NOMO-1 (cell line): Measurements from ENCODE around the gene OMA1.

Source experiments
- DNase-seq, 2 experiments: peaks; one replicate each; lab custom pipeline; 2025; ENCODE audit not compliant: unreplicated experiment in 2 of 2; lab: John Stamatoyannopoulos, UW

OMA1 gene

GRCh38 chr1:58465825-58466629 lies 80.5 kb downstream of the OMA1 start:
- no peak for DNase-seq

- no peak for DNase-seq
Measured at GRCh38 chr1:58465176-58465575, 81.3 kb downstream of the OMA1 start.

DNA sequence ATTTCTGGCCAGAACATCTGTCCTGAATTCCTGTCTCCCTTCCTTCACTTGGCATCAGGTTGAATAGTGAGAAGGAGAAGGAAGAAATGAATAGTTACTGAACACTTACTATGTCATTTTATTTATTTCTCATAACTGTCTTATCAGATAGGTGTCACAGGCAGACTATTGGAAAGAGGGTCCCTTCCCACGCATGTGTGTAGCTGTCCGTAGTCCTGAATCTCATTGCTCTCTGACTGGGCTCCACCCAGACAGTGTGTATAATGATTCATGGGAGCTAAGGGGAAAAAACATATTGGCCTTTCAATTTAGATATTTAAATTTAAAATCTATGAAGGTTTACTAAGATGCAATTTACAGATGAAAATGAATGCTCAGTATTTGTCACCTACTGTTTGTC lies 86.1 kb downstream of the OMA1 start:
- no peak for DNase-seq

DNA sequence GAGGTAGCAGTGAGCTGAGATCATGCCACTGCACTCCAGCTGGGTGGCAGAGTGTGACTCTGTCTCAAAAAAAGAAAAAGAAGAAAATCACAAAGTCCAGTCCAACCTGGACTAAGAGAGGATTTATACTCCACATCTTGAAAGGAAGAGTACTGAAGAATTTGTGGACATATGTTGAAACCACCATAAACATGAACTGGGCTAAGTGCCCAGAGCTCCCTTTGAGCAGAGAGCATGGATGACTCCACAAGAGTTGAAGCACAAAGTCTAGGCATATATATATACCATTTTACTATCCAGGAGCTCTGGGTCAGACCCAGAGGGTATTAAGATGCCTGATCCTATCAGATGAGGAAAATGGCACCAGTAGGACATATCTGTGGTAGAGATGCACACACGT lies 86.6 kb downstream of the OMA1 start:
- no peak for DNase-seq

DNA sequence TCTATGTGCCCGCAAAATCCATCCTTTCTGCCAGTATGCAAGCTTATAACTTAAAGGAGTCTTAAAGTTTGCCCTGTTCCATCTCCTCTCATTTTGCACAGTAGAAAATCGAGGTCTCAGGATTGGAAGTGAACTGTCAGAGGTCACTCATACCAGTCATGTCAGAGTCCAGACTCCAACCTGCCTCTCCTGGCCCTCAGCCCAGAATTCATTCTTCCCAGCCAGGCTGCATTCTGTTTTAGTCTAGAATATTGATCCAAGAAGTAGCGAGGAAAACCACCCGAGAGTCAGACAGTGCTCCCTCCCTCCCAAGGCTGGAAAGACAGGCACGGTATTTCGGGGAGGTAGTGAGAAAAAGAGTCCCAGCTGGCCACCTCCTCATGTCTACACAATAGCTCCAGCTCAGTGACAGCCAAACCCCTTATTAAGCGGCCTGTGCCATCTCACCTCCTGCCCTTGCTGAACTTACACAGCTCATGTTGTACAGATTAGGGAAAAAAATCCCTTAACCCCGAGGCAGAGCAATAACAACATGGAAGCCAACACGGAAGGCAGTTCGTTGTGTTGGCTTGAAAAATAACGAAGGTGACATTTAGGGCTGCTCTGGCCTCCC lies 89.4 kb downstream of the OMA1 start:
- no peak for DNase-seq

- DNase-seq = no peak
Measured at GRCh38 chr1:58456470-58456869, 90.1 kb downstream of the OMA1 start.

DNA sequence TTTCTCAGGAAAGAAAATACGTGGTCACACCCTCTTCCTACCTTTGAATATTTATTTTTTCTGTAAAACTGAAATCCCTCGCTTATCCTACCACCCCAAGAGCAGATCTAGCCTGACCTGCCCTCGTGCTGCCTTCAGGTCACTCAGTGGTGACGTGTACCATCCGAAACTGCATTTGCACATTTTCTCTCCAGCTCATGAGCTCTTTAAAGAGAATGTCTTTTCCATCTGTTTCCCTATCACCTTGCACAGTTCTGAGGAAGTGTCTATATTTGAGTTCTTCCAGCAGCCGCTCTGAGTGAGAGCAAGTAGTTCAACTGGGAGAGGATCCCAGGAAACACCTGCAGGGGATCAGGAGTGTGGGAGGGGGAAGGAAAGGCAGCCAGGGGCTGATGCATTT lies 91.7 kb downstream of the OMA1 start:
- DNase-seq = no peak

GRCh38 chr1:58454385-58454784 lies 92.1 kb downstream of the OMA1 start:
- DNase-seq = no peak

GRCh38 chr1:58451560-58452191 lies 94.8 kb downstream of the OMA1 start:
- DNase-seq = no peak

DNA sequence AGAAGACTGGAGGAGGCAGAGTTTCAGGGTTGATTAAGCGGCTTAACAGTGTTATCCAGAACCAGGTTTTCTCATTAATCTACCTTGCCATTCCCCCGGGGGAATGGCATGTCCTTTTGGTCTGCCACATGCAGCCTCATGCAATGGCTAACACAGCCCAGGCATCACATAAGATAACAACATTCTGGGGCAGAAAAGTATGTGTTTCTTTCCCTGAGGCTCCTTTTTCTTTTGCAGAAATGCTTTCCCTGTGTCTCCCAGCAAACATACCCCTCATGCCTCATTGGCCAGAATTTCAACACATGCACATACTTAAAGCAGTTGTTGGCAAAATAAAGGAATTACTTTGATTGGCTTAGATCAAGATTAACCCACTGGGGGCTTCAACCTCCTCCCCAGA lies 98.6 kb downstream of the OMA1 start:
- no peak for DNase-seq

DNA sequence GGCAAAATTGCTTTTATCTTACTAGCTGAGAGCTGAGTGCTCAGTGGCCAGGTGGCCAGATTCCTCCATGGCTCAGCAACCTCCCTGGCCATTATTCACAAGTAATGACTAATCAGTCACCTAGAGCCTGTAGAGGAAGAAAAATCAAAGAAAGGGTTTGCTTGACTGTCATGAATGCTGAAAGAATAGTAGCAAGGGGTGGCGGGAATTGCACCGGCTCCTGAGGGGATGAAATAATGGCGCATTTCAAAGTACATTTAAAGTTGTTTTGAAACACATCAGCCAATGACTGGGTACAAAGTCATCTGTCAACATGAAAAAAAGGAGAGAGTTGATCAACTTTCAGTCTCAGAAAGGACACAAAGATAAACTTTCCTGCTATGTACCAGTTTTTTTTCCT lies 99.5 kb downstream of the OMA1 start:
- DNase-seq = no peak

GRCh38 chr1:58446368-58446767 lies 100.2 kb downstream of the OMA1 start:
- DNase-seq = no peak

DNA sequence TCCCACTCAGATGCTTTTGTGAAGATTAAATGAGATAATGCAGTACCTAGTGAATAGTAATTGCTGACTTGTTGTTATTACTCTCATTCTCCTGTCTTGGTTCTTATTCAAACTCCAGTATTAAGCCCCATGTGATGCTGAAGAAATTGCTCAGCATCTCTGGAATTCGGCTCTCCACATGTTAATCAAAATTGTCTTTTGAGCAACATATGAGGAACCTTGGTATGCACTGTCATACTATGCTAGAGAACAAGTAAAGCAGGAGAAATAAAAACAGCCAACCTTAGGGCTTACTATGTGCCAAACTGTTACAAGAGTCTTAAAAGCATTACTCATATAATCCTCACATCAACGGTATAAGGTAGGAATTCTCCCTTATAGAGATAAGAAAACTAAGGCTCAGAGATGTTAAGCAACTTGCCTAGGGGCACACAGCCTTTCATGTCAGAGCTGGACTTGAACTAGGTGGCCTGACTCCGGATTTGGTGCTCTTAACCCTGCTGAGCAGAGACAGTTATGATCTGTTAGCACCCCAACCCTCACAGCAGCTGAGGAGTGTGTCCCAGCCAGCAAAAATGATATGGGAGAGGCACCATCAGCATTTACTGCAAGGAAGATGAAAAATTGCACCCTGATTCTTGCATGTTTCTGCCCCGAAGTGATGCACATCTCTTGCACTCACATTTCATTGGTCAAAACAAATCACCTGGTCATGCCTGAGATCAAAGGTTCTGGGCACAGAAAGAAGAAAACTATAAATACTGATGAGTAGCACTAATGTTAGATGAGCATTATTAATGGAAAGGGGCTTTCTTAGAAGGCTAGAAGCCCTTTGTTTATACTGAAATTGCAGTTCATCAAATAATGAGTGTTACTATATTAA lies 102.3 kb downstream of the OMA1 start:
- no peak for DNase-seq

DNA sequence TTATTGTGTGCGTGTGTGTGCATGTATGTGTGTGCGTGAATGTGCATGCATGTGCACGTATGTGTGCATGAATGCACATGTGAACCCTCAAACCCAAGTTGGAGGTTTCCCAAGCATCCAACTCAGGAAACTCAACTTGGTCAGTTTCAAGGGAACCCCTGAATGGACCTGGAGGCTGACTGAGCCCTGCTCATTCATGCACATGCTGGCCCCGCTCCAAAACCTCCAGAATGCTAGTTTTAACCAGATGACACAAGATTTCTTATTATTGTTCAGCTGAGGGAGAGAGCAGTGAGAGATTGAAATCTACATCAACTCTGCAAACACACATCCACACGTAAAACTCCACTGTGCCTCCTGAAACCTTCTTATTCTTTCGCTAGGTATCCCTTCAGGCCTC lies 104.4 kb downstream of the OMA1 start:
- DNase-seq = no peak

DNA sequence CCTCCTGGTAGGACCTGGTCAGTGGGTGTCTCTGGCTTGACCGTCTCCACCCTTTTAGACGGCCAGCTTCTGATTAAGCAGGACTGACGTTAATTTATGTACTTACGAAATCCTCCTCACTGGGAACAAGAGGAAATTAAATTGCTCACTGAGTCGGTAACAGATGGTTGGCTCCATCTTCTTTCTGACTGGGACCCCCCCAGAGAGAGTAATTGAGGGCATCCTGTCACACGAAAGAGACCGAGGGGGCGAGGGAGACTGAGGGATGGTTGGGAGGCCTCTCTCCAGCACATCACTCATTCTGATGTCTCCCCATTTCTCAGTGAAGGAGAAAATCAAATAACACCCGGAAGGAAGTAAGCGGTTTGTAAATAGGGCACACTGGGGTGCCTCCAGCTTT lies 104.8 kb downstream of the OMA1 start:
- no peak for DNase-seq

- DNase-seq = no peak
Measured at GRCh38 chr1:58440696-58441095, 105.8 kb downstream of the OMA1 start.

DNA sequence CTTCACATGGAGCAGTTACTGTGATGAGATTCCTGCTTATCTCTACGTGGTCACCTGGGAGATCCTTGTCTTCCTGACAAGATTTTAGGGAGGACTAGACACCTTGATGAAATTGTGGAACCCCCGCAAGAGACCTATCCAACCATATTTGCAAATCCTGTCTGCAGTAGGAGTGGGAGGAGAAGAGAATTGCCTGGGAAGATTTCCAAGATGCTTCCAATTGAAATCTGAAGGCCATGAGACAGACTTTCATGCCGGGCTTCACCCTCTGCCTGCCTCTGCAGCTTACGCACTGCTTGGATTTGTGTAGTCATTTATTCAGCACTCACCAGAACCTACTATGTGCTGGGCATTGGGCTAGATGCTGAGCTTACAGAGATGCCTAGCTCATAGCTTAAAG lies 106.6 kb downstream of the OMA1 start:
- DNase-seq = no peak

DNA sequence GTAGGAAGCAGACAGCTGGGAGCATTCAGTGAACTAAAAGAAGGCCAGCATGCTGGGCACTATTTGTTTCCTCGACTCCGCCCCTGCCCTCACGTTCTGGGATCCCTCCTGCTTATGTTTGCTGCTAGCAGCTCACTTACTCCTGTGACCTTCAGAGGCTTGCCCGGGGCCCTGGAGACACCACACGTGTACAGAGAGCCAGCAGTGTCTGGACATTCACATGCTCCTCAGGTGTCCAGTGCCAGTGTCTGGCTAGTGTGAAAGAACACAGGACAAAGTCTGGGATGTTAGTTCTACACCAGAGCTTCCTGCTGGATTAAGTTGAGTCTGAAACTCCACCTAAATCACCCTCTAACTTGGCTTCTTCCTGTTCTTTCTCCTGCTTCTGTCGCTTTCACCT lies 108.1 kb downstream of the OMA1 start:
- DNase-seq = no peak

DNA sequence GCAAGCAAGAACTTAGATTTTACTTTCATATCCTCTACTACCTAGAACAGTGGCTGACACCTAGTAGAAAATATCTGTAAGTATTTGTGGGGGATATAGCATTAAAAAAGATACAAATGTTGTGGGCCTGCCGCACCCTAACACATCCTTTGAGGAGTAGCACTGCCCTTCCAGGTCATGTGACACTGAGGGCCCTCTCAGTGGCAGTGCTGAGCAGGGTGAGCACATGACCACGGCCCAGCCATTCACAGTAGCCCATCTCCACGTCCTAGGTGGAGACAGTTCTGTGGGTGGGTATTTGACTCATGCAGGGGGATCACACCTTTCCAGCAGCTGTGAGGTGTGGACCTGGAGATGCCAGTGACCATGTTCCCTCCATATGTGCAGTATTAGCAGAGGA lies 108.9 kb downstream of the OMA1 start:
- DNase-seq = no peak

DNA sequence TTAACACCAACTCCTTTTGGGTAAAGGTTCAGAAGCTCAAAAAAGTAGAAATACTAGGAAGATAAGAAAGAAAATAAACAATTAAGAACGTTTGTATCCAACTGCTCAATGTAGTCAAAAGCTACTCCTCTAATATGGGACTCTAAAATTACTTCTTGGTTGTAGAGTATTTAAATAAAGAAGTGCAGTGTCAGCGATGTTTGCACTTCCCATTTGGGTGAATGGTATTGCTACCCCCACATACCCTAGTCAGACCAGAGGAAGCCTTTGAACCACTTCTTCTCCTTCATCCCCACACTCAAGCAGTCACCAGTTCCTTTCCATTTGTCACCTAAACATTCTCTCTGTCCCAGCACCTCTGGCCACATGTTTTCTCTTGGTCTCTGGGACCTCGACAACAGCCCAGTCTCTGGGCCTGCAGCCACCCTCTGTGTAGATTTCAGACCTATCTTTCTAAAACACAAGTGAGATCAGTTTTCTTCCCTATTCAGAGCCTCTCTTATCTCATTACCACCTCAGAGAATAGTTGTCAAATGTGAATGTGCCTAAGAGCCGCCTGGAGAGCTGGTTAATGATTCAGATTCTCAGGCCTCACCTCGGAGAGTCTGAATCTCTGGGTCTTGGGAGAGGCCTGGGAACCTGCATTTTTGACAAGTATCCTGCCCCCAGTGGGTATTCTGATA lies 109.8 kb downstream of the OMA1 start:
- no peak for DNase-seq

- DNase-seq = no peak
Measured at GRCh38 chr1:58435376-58435775, 111.2 kb downstream of the OMA1 start.
